Effector CD8-positive, alpha-beta T cell (primary cell): ENCODE measurements around the gene ADAM8.
A peak's percentile ranks its signal among the peaks of the same experiment; 100 is the strongest.
"Not testable (repeated sequence)": the region's sequence is repeated elsewhere in the genome, so short reads cannot be mapped to it uniquely, and the experiment has no call there.

ENCODE experiments used
- DNase-seq: peaks from one replicate; lab custom pipeline; 2025; lab: John Stamatoyannopoulos, UW

The ADAM8 gene

GRCh38 chr10:133267829-133268228 lies 8.8 kb downstream of the ADAM8 start:
- no peak for DNase-seq

- DNase-seq: no peak
Measured at GRCh38 chr10:133267293-133267692, 9.4 kb downstream of the ADAM8 start.

GRCh38 chr10:133266056-133266795 lies 10.4 kb downstream of the ADAM8 start:
- no peak for DNase-seq

- DNase-seq: not testable (repeated sequence)
Measured at GRCh38 chr10:133265052-133265451, 11.6 kb downstream of the ADAM8 start.

GRCh38 chr10:133264461-133264860 lies 12.2 kb downstream of the ADAM8 start:
- no peak for DNase-seq

- no peak for DNase-seq
Measured at GRCh38 chr10:133263674-133264073, 13.0 kb downstream of the ADAM8 start.

GRCh38 chr10:133262696-133263095 lies 14.0 kb downstream of the ADAM8 start:
- DNase-seq: no peak

GRCh38 chr10:133261726-133262325 lies 14.8 kb downstream of the ADAM8 start:
- peak; percentile 84 for DNase-seq

- DNase-seq: peak; percentile 50
Measured at GRCh38 chr10:133260895-133261725, 15.6 kb downstream of the ADAM8 start.

GRCh38 chr10:133259602-133259989 lies 17.1 kb downstream of the ADAM8 start:
- DNase-seq: no peak

GRCh38 chr10:133258818-133259601 lies 17.7 kb downstream of the ADAM8 start:
- peak; percentile 61 for DNase-seq

GRCh38 chr10:133258066-133258817 lies 18.4 kb downstream of the ADAM8 start:
- DNase-seq: no peak

GRCh38 chr10:133257489-133258065 lies 19.1 kb downstream of the ADAM8 start:
- peak; percentile 23 for DNase-seq

GRCh38 chr10:133255323-133255722 lies 21.3 kb downstream of the ADAM8 start:
- DNase-seq: no peak

- DNase-seq: no peak
Measured at GRCh38 chr10:133254421-133255120, 22.1 kb downstream of the ADAM8 start.

GRCh38 chr10:133253361-133253955 lies 23.2 kb downstream of the ADAM8 start:
- no peak for DNase-seq

GRCh38 chr10:133252223-133252552 lies 24.5 kb downstream of the ADAM8 start:
- no peak for DNase-seq

GRCh38 chr10:133251388-133252222 lies 25.1 kb downstream of the ADAM8 start:
- DNase-seq: no peak
